Measurements from ENCODE around the gene RGL2. TPM values are rescaled to one million over a fixed set of nuclear protein-coding genes. Genes with fewer than 3 reads are reported as not detected.
"Not testable (repeated sequence)": the region's sequence is repeated elsewhere in the genome, so short reads cannot be mapped to it uniquely, and the experiment has no call there.

RGL2 gene
- total and polyA plus RNA-seq, 10 donors = 73.3 to 212 (median 142) TPM

DNA sequence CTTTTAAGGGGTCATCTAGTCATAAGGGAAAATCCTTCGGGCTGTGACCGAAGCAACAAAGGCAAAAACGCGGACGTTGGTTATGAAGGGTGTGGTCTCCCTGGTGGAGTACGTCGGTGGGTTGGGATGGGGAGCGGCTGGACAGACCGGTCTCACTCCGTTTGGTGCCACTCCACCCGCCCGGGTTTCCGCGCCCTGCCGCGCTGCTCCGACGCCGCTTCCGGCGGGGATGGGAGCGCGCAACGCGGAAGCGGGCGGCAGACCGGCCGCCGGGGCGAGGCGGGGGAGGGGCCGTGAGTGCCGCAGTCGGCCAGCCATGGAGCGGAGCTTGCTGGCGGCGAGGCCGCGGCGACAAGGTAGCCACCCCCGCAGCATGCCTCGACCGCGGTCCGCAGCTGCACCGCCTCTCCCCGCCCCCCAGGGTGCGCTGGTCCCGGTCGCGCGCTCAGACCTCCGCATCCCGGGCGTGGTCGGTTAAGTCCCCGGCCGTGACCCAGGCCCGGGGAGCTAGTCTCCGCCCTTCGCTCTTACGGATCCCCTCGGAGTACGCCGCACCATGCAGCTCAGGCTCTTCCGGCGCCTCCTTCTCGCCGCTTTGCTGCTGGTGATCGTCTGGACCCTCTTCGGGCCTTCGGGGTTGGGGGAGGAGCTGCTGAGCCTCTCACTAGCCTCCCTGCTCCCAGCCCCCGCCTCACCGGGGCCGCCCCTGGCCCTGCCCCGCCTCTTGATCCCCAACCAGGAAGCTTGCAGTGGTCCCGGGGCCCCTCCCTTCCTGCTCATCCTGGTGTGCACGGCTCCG is 21.7 kb downstream of the RGL2 start, which contains the start of gene B3GALT4:
B3GALT4 (plus strand) TSS at position 260 of the 799 bp plus-strand sequence; CDS start at position 557, 297 bp downstream.
- H3K27me3 ChIP-seq (replicated peaks in 1 of 7) = no peaks in the 10 kb centered on the region
- peak within 1 kb of the TSS; percentile 94 to 99 (median 97) for H3K27ac ChIP-seq
- no peaks in the 10 kb centered on the region for H3K9me3 ChIP-seq
- H3K4me3 ChIP-seq = peak within 1 kb of the TSS; percentile 74 to 87 (median 80)
- intact Hi-C loops (cut with DNase I; ENCODE audit: low total_unique reads) = no loop called here
- DNase-seq = peak; percentile 96
- TF ChIP-seq POLR2A (IDR thresholded peaks at IDR 0.05) (peak in 2 of 3 donors; percentile 18 to 40), POLR2AphosphoS5 (IDR thresholded peaks at IDR 0.05) (peak; percentile 89 to 91 (median 89))
- TF ChIP-seq, protein P1, sequence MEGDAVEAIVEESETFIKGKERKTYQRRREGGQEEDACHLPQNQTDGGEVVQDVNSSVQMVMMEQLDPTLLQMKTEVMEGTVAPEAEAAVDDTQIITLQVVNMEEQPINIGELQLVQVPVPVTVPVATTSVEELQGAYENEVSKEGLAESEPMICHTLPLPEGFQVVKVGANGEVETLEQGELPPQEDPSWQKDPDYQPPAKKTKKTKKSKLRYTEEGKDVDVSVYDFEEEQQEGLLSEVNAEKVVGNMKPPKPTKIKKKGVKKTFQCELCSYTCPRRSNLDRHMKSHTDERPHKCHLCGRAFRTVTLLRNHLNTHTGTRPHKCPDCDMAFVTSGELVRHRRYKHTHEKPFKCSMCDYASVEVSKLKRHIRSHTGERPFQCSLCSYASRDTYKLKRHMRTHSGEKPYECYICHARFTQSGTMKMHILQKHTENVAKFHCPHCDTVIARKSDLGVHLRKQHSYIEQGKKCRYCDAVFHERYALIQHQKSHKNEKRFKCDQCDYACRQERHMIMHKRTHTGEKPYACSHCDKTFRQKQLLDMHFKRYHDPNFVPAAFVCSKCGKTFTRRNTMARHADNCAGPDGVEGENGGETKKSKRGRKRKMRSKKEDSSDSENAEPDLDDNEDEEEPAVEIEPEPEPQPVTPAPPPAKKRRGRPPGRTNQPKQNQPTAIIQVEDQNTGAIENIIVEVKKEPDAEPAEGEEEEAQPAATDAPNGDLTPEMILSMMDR (IDR thresholded peaks at IDR 0.05 in 8 of 11, conservative IDR thresholded peaks at IDR 0.05 in 3 of 11) = peak in 9 of 11 experiments; percentile 56 to 79 (median 73)
- H3K4me1 ChIP-seq = peaks cover 65 to 96% (median 84%) of the 10 kb centered on the region in 6 donors
- peaks cover 0 to 81% (median 53%) of the 10 kb centered on the region in 6 donors for H3K36me3 ChIP-seq
- WGBS, 5 donors = 0 to 1% (median 1%) methylated on average over 28 to 80 of the region's 80 CpGs

DNA sequence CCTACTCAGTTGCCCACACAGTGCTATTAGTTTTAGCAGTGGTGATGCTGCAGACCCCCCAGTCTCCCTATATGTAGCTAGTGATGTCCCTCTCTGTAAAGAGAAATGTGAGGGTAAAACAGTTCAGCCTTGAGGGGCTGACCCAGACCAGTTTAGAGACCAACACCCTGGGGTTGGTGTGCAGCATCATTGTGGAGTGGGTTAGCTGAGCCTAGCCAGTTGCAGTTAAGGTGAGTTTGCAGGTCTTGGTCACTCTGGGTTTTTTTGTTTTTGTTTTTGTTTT is 22.2 kb downstream of the RGL2 start:
- intact Hi-C loops (cut with DNase I; ENCODE audit: low total_unique reads) = no loop called here
- H3K9me3 ChIP-seq = no peaks in the 10 kb centered on the region
- peaks cover 0 to 76% (median 52%) of the 10 kb centered on the region in 6 donors for H3K36me3 ChIP-seq
- TF ChIP-seq, protein P1 (IDR thresholded peaks at IDR 0.05 in 8 of 11, conservative IDR thresholded peaks at IDR 0.05 in 3 of 11) = no peak
- TF ChIP-seq POLR2AphosphoS5 (IDR thresholded peaks at IDR 0.05) = no peak
- no peak for TF ChIP-seq POLR2A (IDR thresholded peaks at IDR 0.05)
- no peaks in the 10 kb centered on the region for H3K27me3 ChIP-seq (replicated peaks in 1 of 7)
- no peak for DNase-seq
- H3K27ac ChIP-seq = peak overlapping the region; percentile 94 to 99 (median 97)
- H3K4me3 ChIP-seq = peak overlapping the region; percentile 74 to 87 (median 80)
- peaks cover 65 to 93% (median 87%) of the 10 kb centered on the region in 6 donors for H3K4me1 ChIP-seq

DNA sequence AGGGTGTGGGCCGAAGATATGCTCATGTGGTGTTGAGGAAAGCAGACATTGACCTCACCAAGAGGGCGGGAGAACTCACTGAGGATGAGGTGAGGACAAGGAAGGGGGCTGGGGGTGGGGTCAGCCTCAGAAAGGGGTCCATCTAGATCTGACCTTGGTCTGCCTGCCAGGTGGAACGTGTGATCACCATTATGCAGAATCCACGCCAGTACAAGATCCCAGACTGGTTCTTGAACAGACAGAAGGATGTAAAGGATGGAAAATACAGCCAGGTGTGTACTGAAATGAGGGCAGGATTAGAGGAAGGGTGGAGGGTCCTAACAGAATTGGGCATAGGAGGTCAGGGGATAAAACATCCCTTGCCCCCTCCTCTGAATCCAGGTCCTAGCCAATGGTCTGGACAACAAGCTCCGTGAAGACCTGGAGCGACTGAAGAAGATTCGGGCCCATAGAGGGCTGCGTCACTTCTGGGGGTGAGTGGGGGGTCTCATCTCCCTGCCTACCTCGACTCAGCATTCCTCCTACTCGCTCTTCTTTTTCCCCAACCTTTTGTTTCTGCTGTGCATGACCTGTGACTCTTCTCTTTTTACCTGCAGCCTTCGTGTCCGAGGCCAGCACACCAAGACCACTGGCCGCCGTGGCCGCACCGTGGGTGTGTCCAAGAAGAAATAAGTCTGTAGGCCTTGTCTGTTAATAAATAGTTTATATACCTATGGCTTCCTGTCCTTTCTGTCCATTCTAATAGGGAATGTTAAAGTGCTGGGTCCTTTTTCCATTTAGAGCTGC is 22.8 kb downstream of the RGL2 start:
- peak in 2 of 3 donors; percentile 6 to 30 for TF ChIP-seq POLR2AphosphoS5 (IDR thresholded peaks at IDR 0.05)
- DNase-seq; H3K9me3 ChIP-seq; intact Hi-C loops (cut with DNase I; ENCODE audit: low total_unique reads); H3K27me3 ChIP-seq (replicated peaks in 1 of 7): not testable (repeated sequence)
- peak overlapping the region in 7 of 8 donors; percentile 74 to 87 (median 80) for H3K4me3 ChIP-seq
- H3K36me3 ChIP-seq = peaks cover 0 to 71% (median 50%) of the 10 kb centered on the region in 6 donors
- H3K4me1 ChIP-seq = peaks cover 66 to 92% (median 86%) of the 10 kb centered on the region in 6 donors
- H3K27ac ChIP-seq = peak overlapping the region; percentile 94 to 99 (median 97)
- 65 to 81% (median 73%) methylated on average over 16 of the region's 16 CpGs for WGBS, 5 donors

DNA sequence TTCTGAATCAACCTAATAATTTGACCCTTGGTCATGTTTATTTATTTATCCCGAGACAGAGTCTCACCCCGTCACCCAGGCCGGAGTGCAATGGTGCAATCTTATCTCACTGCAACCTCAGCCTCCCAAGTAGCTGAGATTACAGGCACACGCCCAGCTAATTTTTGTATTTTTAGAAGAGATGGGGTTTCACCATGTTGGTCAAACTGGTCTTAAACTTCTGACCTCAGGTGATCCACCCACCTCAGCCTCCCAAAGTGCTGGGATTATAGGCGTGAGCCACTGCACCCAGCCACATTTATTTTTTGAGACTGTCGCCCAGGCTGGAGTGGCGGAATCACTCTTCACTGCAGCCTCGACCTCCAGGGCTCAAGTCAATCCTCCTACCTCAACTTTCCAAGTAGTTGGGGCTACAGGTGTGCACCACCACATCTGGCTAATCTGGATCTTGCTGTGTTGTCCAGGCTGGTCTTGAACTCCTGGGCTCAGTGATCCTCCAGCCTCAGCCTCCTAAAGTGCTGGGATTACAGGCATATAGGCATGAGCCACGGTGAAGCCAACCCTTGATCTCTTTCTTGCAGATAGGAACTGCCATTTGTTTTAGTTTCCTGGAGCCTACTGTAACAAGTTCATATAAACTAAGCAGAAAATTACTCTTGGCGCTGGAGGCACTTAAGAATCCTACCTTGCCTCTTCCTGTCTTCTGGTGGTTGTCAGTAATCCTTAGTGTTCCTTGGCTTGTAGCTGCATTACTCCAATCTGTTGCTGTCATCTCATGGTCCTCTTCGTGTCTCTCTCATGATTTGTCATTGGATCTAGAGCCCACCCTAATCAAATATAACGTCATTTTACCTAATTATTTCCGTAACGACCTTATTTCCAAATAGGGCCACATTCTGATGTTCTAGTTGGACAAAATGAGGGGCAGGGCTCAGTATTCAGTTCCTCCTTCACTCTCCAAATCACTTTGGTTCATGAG is 24.5 kb downstream of the RGL2 start:
- Histone ChIP-seq H3K36me3 (peaks cover 0 to 58% (median 38%) of the 10 kb centered on the region in 6 donors), H3K4me3 (peak overlapping the region in 2 of 8 donors; percentile 82 to 94), H3K4me1 (peaks cover 66 to 91% (median 86%) of the 10 kb centered on the region in 6 donors), H3K27me3 (replicated peaks in 1 of 7) (no peaks in the 10 kb centered on the region), H3K27ac (peak overlapping the region in 4 of 8 donors; percentile 20 to 99 (median 96)), H3K9me3 (no peaks in the 10 kb centered on the region)
- intact Hi-C loops (cut with DNase I; ENCODE audit: low total_unique reads) = no loop called here
- WGBS, 5 donors = 54 to 68% (median 56%) methylated on average over 14 of the region's 14 CpGs
- DNase-seq = no peak
- no peak for TF ChIP-seq POLR2A (IDR thresholded peaks at IDR 0.05)
- TF ChIP-seq, protein P1 (IDR thresholded peaks at IDR 0.05 in 8 of 11, conservative IDR thresholded peaks at IDR 0.05 in 3 of 11) = no peak
- no peak for TF ChIP-seq POLR2AphosphoS5 (IDR thresholded peaks at IDR 0.05)

Measured in spleen (tissue), 11 donors.